ENCODE measurements around the gene TMEM143. TPM values are rescaled to one million over a fixed set of nuclear protein-coding genes. Genes with fewer than 3 reads are reported as not detected.
A peak's percentile ranks its signal among the peaks of the same experiment; 100 is the strongest.

TMEM143 gene
- total RNA-seq, 1 experiment from 2014 or later: 6.6 TPM

- CTCF ChIA-PET: no interaction called here
- in situ Hi-C loops (cut with HindIII; ENCODE audit: low pct_unique_long_range_greater_than_20kb, low sequenced_read_pairs): no loop called here
- 0 out of 2 replicates have a peak overlapping the region, but pooled peaks have one; percentile 54 for H3K27ac ChIP-seq (ENCODE audit: low read length)
These were observed 30.8 kb upstream of the TMEM143 start for GRCh38 chr19:48394331-48395169.

More at GRCh38 chr19:48394331-48395169, 30.8 kb upstream of the TMEM143 start:
- Histone ChIP-seq H3K4me3 (ENCODE audit: low read depth in 2 of 2, low read length in 2 of 2) (peak overlapping the region; percentile 39 to 67), H3K4me1 (ENCODE audit: control insufficient read depth, insufficient read depth, low read length) (peaks cover 33% of the 10 kb centered on the region), H3K9me3 (ENCODE audit: control insufficient read depth, insufficient read depth, low read depth, low read length) (no peaks in the 10 kb centered on the region), H3K36me3 (ENCODE audit: control insufficient read depth, insufficient read depth, low read length) (peaks cover 12% of the 10 kb centered on the region; the same call in 1 of the 2 replicates), H3K27me3 (ENCODE audit: control insufficient read depth, insufficient read depth, low read length) (no peaks in the 10 kb centered on the region)
- no TSS peak for BruUV-seq (replicated peaks)
- ATAC-seq (no peak), DNase-seq (ENCODE audit: low read depth, low spot score) (no peak)
- TF ChIP-seq REST (IDR thresholded peaks at IDR 0.05; ENCODE audit: insufficient read depth in 1 of 2, low read depth in 2 of 2, low read length in 1 of 2) (no peak), POLR2AphosphoS5 (IDR thresholded peaks at IDR 0.05; ENCODE audit: low read depth, low read length) (no peak), TCF7L2 (IDR thresholded peaks at IDR 0.05; ENCODE audit: low read depth, low read length) (no peak), SIN3A (IDR thresholded peaks at IDR 0.05; ENCODE audit: borderline replicate concordance, insufficient read depth, low read depth, low read length) (no peak), CTCF (IDR thresholded peaks at IDR 0.05) (no peak)
- POLR2A ChIA-PET: interaction anchor here (0.6 kb wide), 1 partner anchor 11 kb away, joined by 7 read pairs; no protein-coding TSS in a partner anchor
- intact Hi-C loops (cut with micrococcal nuclease; ENCODE audit: unreplicated experiment): no loop called here
